Neural progenitor cell (in vitro differentiated cells): ENCODE results near the gene RRAGD. TPM values are rescaled to one million over a fixed set of nuclear protein-coding genes. Genes with fewer than 3 reads are reported as not detected.
"Not testable (repeated sequence)": the region's sequence is repeated elsewhere in the genome, so short reads cannot be mapped to it uniquely, and the experiment has no call there.

Source experiments
- DNase-seq: peaks from one replicate; pipeline ENCODE4 v3.0.0-alpha.2; 2016; ENCODE audit warnings: low spot score
- H2AFZ ChIP-seq: fragments of 200-600 bp; sonication (generic); replicated peaks from 2 replicates; pipeline ENCODE4 v1.6.1; 2016; ENCODE audit warnings: antibody characterized with exemption
- H3F3A ChIP-seq: fragments of 200-600 bp; sonication (generic); 2 replicates; pipeline ENCODE4 v1.6.1; 2016; ENCODE audit warnings: antibody characterized with exemption, low read depth
- H3K27ac ChIP-seq: fragments of 200-600 bp; sonication (generic); 2 replicates; pipeline ENCODE4 v1.5.1; 2016; ENCODE audit warnings: mild to moderate bottlenecking
- H3K27me3 ChIP-seq: fragments of 200-600 bp; sonication (generic); 2 replicates; pipeline ENCODE4 v1.6.1; 2016; ENCODE audit warnings: mild to moderate bottlenecking, moderate library complexity
- H3K36me3 ChIP-seq: fragments of 200-600 bp; sonication (generic); 2 replicates; pipeline ENCODE4 v1.5.1; 2016
- H3K4me1 ChIP-seq: fragments of 200-600 bp; sonication (generic); 2 replicates; pipeline ENCODE4 v1.6.1; 2016; ENCODE audit warnings: mixed run types
- H3K4me2 ChIP-seq: fragments of 200-600 bp; sonication (generic); 2 replicates; pipeline ENCODE4 v1.6.1; 2016
- H3K4me3 ChIP-seq: fragments of 200-600 bp; sonication (generic); 2 replicates; pipeline ENCODE4 v1.5.1; 2016
- H3K79me2 ChIP-seq: fragments of 200-600 bp; sonication (generic); 2 replicates; pipeline ENCODE4 v1.6.1; 2016; ENCODE audit warnings: low read depth
- H3K9ac ChIP-seq: fragments of 200-600 bp; sonication (generic); 2 replicates; pipeline ENCODE4 v1.6.1; 2016
- H3K9me3 ChIP-seq: fragments of 200-600 bp; sonication (generic); 2 replicates; pipeline ENCODE4 v1.5.1; 2016; ENCODE audit warnings: low read depth
- H4K20me1 ChIP-seq: fragments of 200-600 bp; sonication (generic); 2 replicates; pipeline ENCODE4 v1.6.1; 2016; ENCODE audit warnings: low read depth
- H3K27ac Mint-ChIP-seq: 3 replicates; pipeline ENCODE4 v1.8.0; 2021; ENCODE audit warnings: mixed read lengths
- H3K27me3 Mint-ChIP-seq: 2 replicates; pipeline ENCODE4 v1.8.0; 2022; ENCODE audit warnings: low read depth, mild to moderate bottlenecking, inconsistent platforms, moderate library complexity, mixed read lengths; ENCODE audit not compliant: insufficient read depth
- H3K36me3 Mint-ChIP-seq: 3 replicates; pipeline ENCODE4 v1.8.0; 2021; ENCODE audit warnings: mixed read lengths
- H3K4me1 Mint-ChIP-seq: 3 replicates; pipeline ENCODE4 v1.8.0; 2021; ENCODE audit warnings: mixed read lengths
- H3K4me3 Mint-ChIP-seq: 3 replicates; pipeline ENCODE4 v1.8.0; 2021; ENCODE audit warnings: mild to moderate bottlenecking, moderate library complexity, mixed read lengths
- H3K9me3 Mint-ChIP-seq: 3 replicates; pipeline ENCODE4 v1.8.0; 2020; ENCODE audit warnings: mixed read lengths
- EZH2 ChIP-seq: fragments of 200-600 bp; sonication (generic); IDR thresholded peaks from 2 replicates; pipeline ENCODE4 v1.6.1; 2017; ENCODE audit warnings: antibody characterized with exemption, mild to moderate bottlenecking, moderate library complexity
- EZH2phosphoT487 ChIP-seq: fragments of 200-600 bp; sonication (generic); IDR thresholded peaks from 2 replicates; pipeline ENCODE4 v1.6.1; 2017; ENCODE audit warnings: antibody characterized with exemption
- total RNA-seq: library from RNA; depleted of rRNA; stranded (reverse); fragments of >200 nt; gene quantifications from 2 replicates; pipeline ENCODE4 v1.2.3, GENCODE V29; 2015; ENCODE audit warnings: low replicate concordance
- TF ChIP-seq, protein P1 (sequence below): fragments of 200-600 bp; sonication (generic); IDR thresholded peaks from 2 replicates; pipeline ENCODE4 v1.5.1; 2017; ENCODE audit warnings: antibody characterized with exemption, mild to moderate bottlenecking

RRAGD gene
- total RNA-seq, 1 donor from 2014 or later: 20.7 TPM

DNA sequence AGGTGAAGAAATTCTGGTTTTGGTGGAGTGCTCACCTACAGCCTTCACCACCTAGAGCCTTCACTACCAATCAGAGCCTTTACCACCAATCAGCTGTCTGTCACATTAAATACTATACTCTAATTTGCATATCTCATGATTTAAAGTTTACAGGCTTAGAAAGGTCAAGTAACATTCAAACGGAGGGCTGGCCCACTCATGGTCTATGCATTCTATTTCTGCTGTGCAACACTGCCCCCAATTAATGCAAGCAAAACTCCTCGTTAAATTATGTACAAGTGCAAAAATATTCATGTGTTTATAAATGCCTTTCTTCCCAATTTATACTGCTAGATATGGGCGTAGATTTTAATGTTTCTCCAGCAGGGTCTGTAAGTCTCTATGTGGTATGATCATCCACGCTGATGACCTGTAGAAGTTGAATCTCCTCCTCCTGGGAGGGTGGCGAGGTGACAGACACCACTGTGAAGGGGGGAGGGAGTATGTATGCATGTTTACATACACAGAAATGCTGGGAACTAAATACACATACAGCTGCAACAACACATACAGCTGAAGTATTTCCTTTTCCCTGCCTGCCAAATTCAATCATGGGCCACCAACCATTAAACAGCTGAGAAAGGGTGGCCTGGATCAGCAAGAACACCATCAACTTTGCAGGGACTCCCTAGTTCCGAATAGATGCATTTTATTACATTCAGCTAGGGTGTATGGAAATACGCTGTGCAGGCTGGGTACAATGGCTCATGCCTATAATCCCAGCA is 13.1 kb downstream of the RRAGD start:
- no peak for DNase-seq

DNA sequence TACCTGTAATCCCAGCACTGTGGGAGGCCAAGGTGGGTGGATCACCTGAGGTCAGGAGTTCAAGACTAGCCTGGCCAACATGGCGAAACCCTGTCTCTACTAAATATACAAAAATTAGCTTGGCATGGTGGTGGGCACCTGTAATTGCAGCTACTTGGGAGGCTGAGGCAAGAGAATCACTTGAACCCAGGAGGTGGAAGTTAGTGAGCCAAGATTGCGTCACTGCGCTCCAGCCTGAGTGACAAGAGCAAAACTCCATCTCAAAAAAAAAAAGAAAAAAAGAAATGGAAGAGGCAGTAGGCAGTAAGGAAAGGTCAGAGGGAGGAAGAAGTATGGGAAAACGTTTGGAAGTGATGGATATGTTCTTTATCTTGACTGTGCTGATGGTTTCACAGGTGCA is 14.2 kb downstream of the RRAGD start:
- not testable (repeated sequence) for H3K27ac Mint-ChIP-seq, H3K36me3 ChIP-seq, H3K4me3 ChIP-seq, H3K4me2 ChIP-seq, H3K27ac ChIP-seq, H3K27me3 ChIP-seq, H3F3A ChIP-seq, H3K36me3 Mint-ChIP-seq, H3K4me3 Mint-ChIP-seq, H3K4me1 Mint-ChIP-seq, H3K4me1 ChIP-seq, H3K9me3 Mint-ChIP-seq, H3K9me3 ChIP-seq, H3K79me2 ChIP-seq, H3K27me3 Mint-ChIP-seq, H2AFZ ChIP-seq, H3K9ac ChIP-seq, DNase-seq, H4K20me1 ChIP-seq

More for the DNA sequence above, 13.1 kb downstream of the RRAGD start:
- Histone ChIP-seq H3K79me2 (peaks cover 11% of the 10 kb centered on the region), H3K27ac (no peak overlapping the region), H3K4me2 (no peak overlapping the region), H4K20me1 (no peaks in the 10 kb centered on the region), H3K4me1 (peaks cover 3% of the 10 kb centered on the region), H3F3A (peaks cover 8% of the 10 kb centered on the region), H3K27me3 (no peaks in the 10 kb centered on the region), H3K9me3 (no peaks in the 10 kb centered on the region), H3K9ac (no peak overlapping the region), H3K36me3 (no peaks in the 10 kb centered on the region), H3K4me3 (no peak overlapping the region), H2AFZ (no peak overlapping the region)
- Mint-ChIP-seq H3K4me1 (peaks cover 6% of the 10 kb centered on the region), H3K36me3 (peaks cover 5% of the 10 kb centered on the region), H3K27me3 (no peaks in the 10 kb centered on the region), H3K9me3 (no peaks in the 10 kb centered on the region), H3K4me3 (no peak overlapping the region), H3K27ac (no peak overlapping the region)
- no peak for TF ChIP-seq EZH2
- no peak for TF ChIP-seq EZH2phosphoT487
- TF ChIP-seq, protein P1, sequence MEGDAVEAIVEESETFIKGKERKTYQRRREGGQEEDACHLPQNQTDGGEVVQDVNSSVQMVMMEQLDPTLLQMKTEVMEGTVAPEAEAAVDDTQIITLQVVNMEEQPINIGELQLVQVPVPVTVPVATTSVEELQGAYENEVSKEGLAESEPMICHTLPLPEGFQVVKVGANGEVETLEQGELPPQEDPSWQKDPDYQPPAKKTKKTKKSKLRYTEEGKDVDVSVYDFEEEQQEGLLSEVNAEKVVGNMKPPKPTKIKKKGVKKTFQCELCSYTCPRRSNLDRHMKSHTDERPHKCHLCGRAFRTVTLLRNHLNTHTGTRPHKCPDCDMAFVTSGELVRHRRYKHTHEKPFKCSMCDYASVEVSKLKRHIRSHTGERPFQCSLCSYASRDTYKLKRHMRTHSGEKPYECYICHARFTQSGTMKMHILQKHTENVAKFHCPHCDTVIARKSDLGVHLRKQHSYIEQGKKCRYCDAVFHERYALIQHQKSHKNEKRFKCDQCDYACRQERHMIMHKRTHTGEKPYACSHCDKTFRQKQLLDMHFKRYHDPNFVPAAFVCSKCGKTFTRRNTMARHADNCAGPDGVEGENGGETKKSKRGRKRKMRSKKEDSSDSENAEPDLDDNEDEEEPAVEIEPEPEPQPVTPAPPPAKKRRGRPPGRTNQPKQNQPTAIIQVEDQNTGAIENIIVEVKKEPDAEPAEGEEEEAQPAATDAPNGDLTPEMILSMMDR: no peak

DNA sequence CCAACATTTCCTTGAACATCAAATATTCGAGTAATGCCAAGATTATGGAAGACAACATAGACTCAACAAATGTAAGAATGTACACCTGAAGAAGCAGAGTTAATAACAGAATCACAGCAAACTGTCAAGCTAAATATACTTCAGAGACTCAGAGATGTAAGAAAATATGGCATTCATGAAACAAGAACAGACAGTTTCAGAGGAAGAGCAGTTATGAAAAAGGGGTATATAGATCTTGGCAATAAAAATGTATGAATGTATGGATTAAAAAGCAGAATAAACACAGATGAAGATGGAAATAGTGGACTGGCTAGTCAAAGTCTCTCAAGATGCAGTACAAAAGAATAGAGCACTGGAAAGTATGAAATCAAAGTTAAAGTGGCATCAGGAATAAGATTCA is 18.4 kb downstream of the RRAGD start:
- no peaks in the 10 kb centered on the region for H3K27me3 ChIP-seq
- H3K4me1 ChIP-seq: no peaks in the 10 kb centered on the region
- Mint-ChIP-seq H3K27ac (no peak overlapping the region), H3K27me3 (peaks cover 2% of the 10 kb centered on the region), H3K4me3 (no peak overlapping the region), H3K4me1 (no peaks in the 10 kb centered on the region), H3K9me3 (no peaks in the 10 kb centered on the region), H3K36me3 (peaks cover 5% of the 10 kb centered on the region)
- no peaks in the 10 kb centered on the region for H4K20me1 ChIP-seq
- H3K9me3 ChIP-seq: no peaks in the 10 kb centered on the region
- no peak overlapping the region for H3K4me2 ChIP-seq
- no peaks in the 10 kb centered on the region for H3F3A ChIP-seq
- H3K36me3 ChIP-seq: no peaks in the 10 kb centered on the region
- TF ChIP-seq EZH2: no peak
- TF ChIP-seq, protein P1: no peak
- TF ChIP-seq EZH2phosphoT487: no peak
- DNase-seq: no peak
- no peak overlapping the region for H2AFZ ChIP-seq
- H3K9ac ChIP-seq: no peak overlapping the region
- H3K4me3 ChIP-seq: no peak overlapping the region
- H3K27ac ChIP-seq: no peak overlapping the region
- peaks cover 5% of the 10 kb centered on the region for H3K79me2 ChIP-seq

DNA sequence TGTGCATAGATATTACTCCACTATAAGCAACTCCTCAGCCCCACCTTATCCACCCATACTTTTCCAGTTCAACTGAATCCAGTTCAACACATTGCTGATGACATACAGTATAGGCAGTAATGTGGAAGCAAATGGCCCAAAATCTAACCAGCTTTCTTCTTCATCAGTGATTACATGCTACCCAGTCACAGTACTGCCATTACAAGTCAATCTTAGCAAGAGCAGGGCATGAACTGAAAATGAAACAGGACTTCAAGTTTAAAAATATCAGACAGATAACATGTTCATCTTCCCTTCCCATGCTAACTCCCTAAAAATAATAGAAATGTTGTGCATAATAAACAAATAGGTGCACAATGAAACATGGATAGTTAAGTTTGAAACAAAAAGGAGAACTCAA is 19.2 kb downstream of the RRAGD start:
- DNase-seq: no peak
- H4K20me1 ChIP-seq: no peaks in the 10 kb centered on the region
- H3K27ac ChIP-seq: no peak overlapping the region
- no peak for TF ChIP-seq EZH2phosphoT487
- TF ChIP-seq, protein P1: no peak
- TF ChIP-seq EZH2: no peak
- Mint-ChIP-seq H3K9me3 (no peaks in the 10 kb centered on the region), H3K4me3 (no peak overlapping the region), H3K27me3 (peaks cover 2% of the 10 kb centered on the region), H3K36me3 (peaks cover 5% of the 10 kb centered on the region), H3K27ac (no peak overlapping the region), H3K4me1 (no peaks in the 10 kb centered on the region)
- no peak overlapping the region for H3K4me2 ChIP-seq
- H3F3A ChIP-seq: no peaks in the 10 kb centered on the region
- no peak overlapping the region for H3K9ac ChIP-seq
- H2AFZ ChIP-seq: no peak overlapping the region
- H3K36me3 ChIP-seq: no peaks in the 10 kb centered on the region
- no peaks in the 10 kb centered on the region for H3K4me1 ChIP-seq
- no peak overlapping the region for H3K4me3 ChIP-seq
- H3K79me2 ChIP-seq: peaks cover 5% of the 10 kb centered on the region
- no peaks in the 10 kb centered on the region for H3K27me3 ChIP-seq
- no peaks in the 10 kb centered on the region for H3K9me3 ChIP-seq
